Caco-2 (cell line): ENCODE data around the gene TBX3. TPM values are rescaled to one million over a fixed set of nuclear protein-coding genes. Genes with fewer than 3 reads are reported as not detected.

Experiments
- BruUV-seq: library from RNA; stranded (reverse); fragments of 400-500 nt; replicated peaks from 2 replicates; lab custom pipeline; 2021; lab: Mats Ljungman, UMichigan
- CTCF ChIA-PET: fragments of 300-600 bp; sonication (Branson Sonifier 250); formaldehyde crosslinking; loops from one replicate; lab custom pipeline; 2022; ENCODE audit warnings: antibody characterized with exemption; lab: Charles Lee
- POLR2A ChIA-PET: fragments of 300-600 bp; sonication (Branson Sonifier 250); formaldehyde crosslinking; loops from one replicate; lab custom pipeline; 2022; ENCODE audit warnings: antibody characterized with exemption; lab: Charles Lee
- DNase-seq, 2 experiments: peaks; one replicate each; pipeline versions ENCODE4 v3.0.0 to v3.0.0-alpha.2; 2020 to 2022
- H3K27me3 ChIP-seq: replicated peaks from 2 replicates; pipeline ENCODE4 v1.6.0; 2011; ENCODE audit warnings: low read length; ENCODE audit not compliant: control insufficient read depth, insufficient read depth
- H3K36me3 ChIP-seq: 2 replicates; pipeline ENCODE4 v1.5.1; 2011; ENCODE audit warnings: low read length; ENCODE audit not compliant: control insufficient read depth, insufficient read depth
- H3K4me1 ChIP-seq: fragments of 250-450 bp; sonication (Bioruptor Pico); 2 replicates; pipeline ENCODE4 v1.5.1; 2020; ENCODE audit warnings: mild to moderate bottlenecking
- H3K4me3 ChIP-seq: 2 replicates; pipeline ENCODE4 v1.5.1; 2011; ENCODE audit warnings: low read depth, mild to moderate bottlenecking, control low read depth, low read length
- H3K9me3 ChIP-seq: fragments of 250-450 bp; sonication (Bioruptor Pico); 2 replicates; pipeline ENCODE4 v1.5.1; 2020; ENCODE audit warnings: mild to moderate bottlenecking, moderate library complexity
- H3K27ac Mint-ChIP-seq: one replicate; pipeline ENCODE4 v1.8.0; 2022; ENCODE audit warnings: mixed read lengths; ENCODE audit not compliant: unreplicated experiment
- H3K27me3 Mint-ChIP-seq: one replicate; pipeline ENCODE4 v1.8.0; 2022; ENCODE audit warnings: mixed read lengths; ENCODE audit not compliant: insufficient read depth, unreplicated experiment
- H3K36me3 Mint-ChIP-seq: one replicate; pipeline ENCODE4 v1.8.0; 2022; ENCODE audit warnings: mild to moderate bottlenecking, mixed read lengths; ENCODE audit not compliant: insufficient read depth, unreplicated experiment
- H3K4me1 Mint-ChIP-seq: one replicate; pipeline ENCODE4 v1.8.0; 2022; ENCODE audit warnings: low read depth, mixed read lengths; ENCODE audit not compliant: unreplicated experiment
- H3K4me3 Mint-ChIP-seq: one replicate; pipeline ENCODE4 v1.8.0; 2022; ENCODE audit warnings: mild to moderate bottlenecking, moderate library complexity, mixed read lengths; ENCODE audit not compliant: unreplicated experiment
- H3K9me3 Mint-ChIP-seq: one replicate; pipeline ENCODE4 v1.8.0; 2022; ENCODE audit warnings: mixed read lengths; ENCODE audit not compliant: unreplicated experiment
- CTCF ChIP-seq, 2 experiments: fragments of 200-600 bp in 1 of 2; IDR thresholded peaks; 1 replicate in 1 of 2; 2 replicates in 1 of 2; pipeline versions ENCODE4 v1.5.1 to v1.8.0; 2011 to 2022; ENCODE audit warnings: antibody characterized with exemption in 1 of 2, control low read depth in 1 of 2, inconsistent platforms in 1 of 2, low read depth in 1 of 2, low read length in 1 of 2, mild to moderate bottlenecking in 1 of 2, moderate library complexity in 1 of 2; ENCODE audit not compliant: insufficient read depth in 1 of 2, severe bottlenecking in 1 of 2, unreplicated experiment in 1 of 2
- intact Hi-C: fragments of 100-400 bp; cut with micrococcal nuclease; formaldehyde crosslinking; loops from one replicate; pipeline ENCODE4 v1.10.0; 2022; ENCODE audit not compliant: unreplicated experiment
- total RNA-seq: library from RNA; stranded (reverse); gene quantifications from 2 replicates; pipeline ENCODE4 v1.2.3, GENCODE V29; 2022

TBX3 gene
- total RNA-seq, 1 experiment from 2014 or later = 47.2 TPM

GRCh38 chr12:114697741-114698565 is 14.0 kb upstream of the TBX3 start:
- intact Hi-C loops = no loop called here
- POLR2A ChIA-PET = interaction anchor here (1.3 kb wide), 1 partner anchor 13 kb away, joined by 5 read pairs; no protein-coding TSS in a partner anchor
- Histone ChIP-seq H3K4me1 (peaks cover 33% of the 10 kb centered on the region), H3K27me3 (no peaks in the 10 kb centered on the region), H3K9me3 (no peaks in the 10 kb centered on the region), H3K4me3 (peak overlapping the region; percentile 27), H3K36me3 (no peaks in the 10 kb centered on the region)
- no TSS peak for BruUV-seq
- peak in 1 of 2 experiments; percentile 34 for DNase-seq
- TF ChIP-seq CTCF (IDR thresholded peaks at IDR 0.05; ENCODE audit: insufficient read depth in 1 of 2, low read depth in 1 of 2, low read length in 1 of 2, severe bottlenecking in 1 of 2, unreplicated experiment in 1 of 2) = no peak
- peak overlapping the region; percentile 75 for H3K4me3 Mint-ChIP-seq
- no peaks in the 10 kb centered on the region for H3K36me3 Mint-ChIP-seq
- H3K27ac Mint-ChIP-seq = peak overlapping the region; percentile 59
- no peaks in the 10 kb centered on the region for H3K27me3 Mint-ChIP-seq
- no peaks in the 10 kb centered on the region for H3K9me3 Mint-ChIP-seq
- H3K4me1 Mint-ChIP-seq = peaks cover 30% of the 10 kb centered on the region
- CTCF ChIA-PET = interaction anchor here (1.4 kb wide), 1 partner anchor 14 kb away, joined by 8 read pairs; the partner anchor contains the start of gene TBX3

GRCh38 chr12:114697243-114697716 is 13.3 kb upstream of the TBX3 start:
- POLR2A ChIA-PET = interaction anchor here (1.3 kb wide), 1 partner anchor 13 kb away, joined by 5 read pairs; no protein-coding TSS in a partner anchor
- no TSS peak for BruUV-seq
- intact Hi-C loops = no loop called here
- no peaks in the 10 kb centered on the region for H3K36me3 Mint-ChIP-seq
- DNase-seq = no peak
- no peaks in the 10 kb centered on the region for H3K27me3 ChIP-seq
- H3K4me1 ChIP-seq = peaks cover 27% of the 10 kb centered on the region
- TF ChIP-seq CTCF (IDR thresholded peaks at IDR 0.05; ENCODE audit: insufficient read depth in 1 of 2, low read depth in 1 of 2, low read length in 1 of 2, severe bottlenecking in 1 of 2, unreplicated experiment in 1 of 2) = no peak
- no peak overlapping the region for H3K4me3 ChIP-seq
- H3K27me3 Mint-ChIP-seq = no peaks in the 10 kb centered on the region
- no peaks in the 10 kb centered on the region for H3K9me3 Mint-ChIP-seq
- no peaks in the 10 kb centered on the region for H3K9me3 ChIP-seq
- H3K4me1 Mint-ChIP-seq = peaks cover 23% of the 10 kb centered on the region
- CTCF ChIA-PET = no interaction called here
- no peak overlapping the region for H3K27ac Mint-ChIP-seq
- no peak overlapping the region for H3K4me3 Mint-ChIP-seq
- no peaks in the 10 kb centered on the region for H3K36me3 ChIP-seq

GRCh38 chr12:114696443-114697242 is 12.7 kb upstream of the TBX3 start:
- no peaks in the 10 kb centered on the region for H3K9me3 Mint-ChIP-seq
- ChIA-PET POLR2A (no interaction called here), CTCF (no interaction called here)
- Histone ChIP-seq H3K27me3 (no peaks in the 10 kb centered on the region), H3K4me3 (no peak overlapping the region), H3K36me3 (no peaks in the 10 kb centered on the region), H3K4me1 (peaks cover 20% of the 10 kb centered on the region), H3K9me3 (no peaks in the 10 kb centered on the region)
- TF ChIP-seq CTCF (IDR thresholded peaks at IDR 0.05; ENCODE audit: insufficient read depth in 1 of 2, low read depth in 1 of 2, low read length in 1 of 2, severe bottlenecking in 1 of 2, unreplicated experiment in 1 of 2) = no peak
- no peaks in the 10 kb centered on the region for H3K27me3 Mint-ChIP-seq
- peaks cover 17% of the 10 kb centered on the region for H3K4me1 Mint-ChIP-seq
- no peaks in the 10 kb centered on the region for H3K36me3 Mint-ChIP-seq
- intact Hi-C loops = no loop called here
- no TSS peak for BruUV-seq
- no peak overlapping the region for H3K27ac Mint-ChIP-seq
- DNase-seq = no peak
- H3K4me3 Mint-ChIP-seq = no peak overlapping the region
